Activated T-cell treated with anti-CD3 and anti-CD28 coated beads for 1 hour (primary cell): ENCODE results near the gene MT1F.
"Not testable (repeated sequence)": the region's sequence is repeated elsewhere in the genome, so short reads cannot be mapped to it uniquely, and the experiment has no call there.

Experiments used
- DNase-seq: peaks from one replicate; pipeline ENCODE4 v3.0.0-alpha.2; 2020; ENCODE audit warnings: low read depth

Gene MT1F

GRCh38 chr16:56672761-56673536, 15.2 kb downstream of the MT1F start:
- no peak for DNase-seq

- no peak for DNase-seq
Observed at GRCh38 chr16:56673921-56674320, 16.2 kb downstream of the MT1F start.

- DNase-seq = not testable (repeated sequence)
Observed at GRCh38 chr16:56674570-56674969, 16.8 kb downstream of the MT1F start.

GRCh38 chr16:56675685-56676210, 18.0 kb downstream of the MT1F start:
- peak; percentile 27 for DNase-seq

GRCh38 chr16:56677474-56677873, 19.7 kb downstream of the MT1F start:
- no peak for DNase-seq

GRCh38 chr16:56679078-56679730, 21.4 kb downstream of the MT1F start:
- no peak for DNase-seq

- DNase-seq = no peak
Observed at GRCh38 chr16:56679818-56680217, 22.1 kb downstream of the MT1F start.

- peak; percentile 82 for DNase-seq
Observed at GRCh38 chr16:56681939-56682702, 24.4 kb downstream of the MT1F start, which contains the start of gene MT1X. Gene MT1X (plus strand): TSS chr16:56682470. CDS start chr16:56682541, 71 bp downstream.

GRCh38 chr16:56682703-56683397, 25.1 kb downstream of the MT1F start:
- no peak for DNase-seq

GRCh38 chr16:56683424-56684172, 25.8 kb downstream of the MT1F start:
- DNase-seq = no peak

GRCh38 chr16:56684256-56684925, 26.6 kb downstream of the MT1F start:
- no peak for DNase-seq

GRCh38 chr16:56684926-56685590, 27.3 kb downstream of the MT1F start:
- DNase-seq = no peak

- DNase-seq = no peak
Observed at GRCh38 chr16:56686758-56687157, 29.0 kb downstream of the MT1F start.

- DNase-seq = no peak
Observed at GRCh38 chr16:56688762-56689161, 31.0 kb downstream of the MT1F start.

GRCh38 chr16:56689171-56689570, 31.4 kb downstream of the MT1F start:
- no peak for DNase-seq

- no peak for DNase-seq
Observed at GRCh38 chr16:56690420-56691122, 32.8 kb downstream of the MT1F start.

- DNase-seq = no peak
Observed at GRCh38 chr16:56691885-56692284, 34.1 kb downstream of the MT1F start.

GRCh38 chr16:56695246-56695645, 37.5 kb downstream of the MT1F start:
- DNase-seq = no peak

GRCh38 chr16:56697456-56698155, 39.8 kb downstream of the MT1F start:
- no peak for DNase-seq
